Measurements from ENCODE around the gene SNORC. TPM values are rescaled to one million over a fixed set of nuclear protein-coding genes. Genes with fewer than 3 reads are reported as not detected.

Gene SNORC
- total RNA-seq, 2 experiments from 2014 or later = 1.3 to 1.9 TPM

DNA sequence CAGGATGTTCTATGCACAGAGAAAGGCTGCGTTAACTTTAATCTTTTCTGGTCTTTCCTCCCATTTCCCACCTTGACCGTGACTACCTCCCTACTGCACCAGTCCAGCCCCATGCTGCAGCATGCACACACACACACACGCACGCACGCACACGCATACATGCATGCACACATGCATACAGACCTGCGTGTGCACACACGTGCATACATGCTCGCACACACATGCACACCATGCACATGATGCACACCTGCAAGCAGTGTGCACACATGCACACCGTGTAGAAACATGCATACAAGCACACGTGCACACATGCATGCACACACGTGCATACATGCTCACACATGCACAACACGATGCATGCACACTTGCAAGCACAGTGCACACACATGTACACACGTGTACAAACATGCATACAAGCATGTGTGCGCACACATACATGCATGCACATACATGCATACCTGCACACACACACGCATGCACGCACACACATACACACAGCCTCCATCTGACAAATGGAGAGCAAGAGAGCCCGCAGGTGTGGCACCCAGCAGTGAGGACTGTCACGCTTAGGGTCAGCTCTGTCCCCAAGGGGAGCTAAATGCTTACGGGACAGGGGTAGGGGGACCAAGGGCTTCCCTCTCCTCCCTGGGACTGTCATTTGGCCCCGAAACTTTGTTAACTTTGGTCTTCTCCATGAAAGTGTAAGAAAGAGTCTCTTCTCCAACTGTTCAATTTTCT, 18.2 kb downstream of the SNORC start:
- DNase-seq = no peak
- Mint-ChIP-seq H3K27ac (no peak overlapping the region), H3K36me3 (ENCODE audit: low read depth) (no peaks in the 10 kb centered on the region), H3K9me3 (no peaks in the 10 kb centered on the region), H3K4me3 (no peak overlapping the region), H3K27me3 (peaks cover 4% of the 10 kb centered on the region), H3K4me1 (peaks cover 2% of the 10 kb centered on the region)
- ChIA-PET CTCF (no interaction called here), POLR2A (no interaction called here)

DNA sequence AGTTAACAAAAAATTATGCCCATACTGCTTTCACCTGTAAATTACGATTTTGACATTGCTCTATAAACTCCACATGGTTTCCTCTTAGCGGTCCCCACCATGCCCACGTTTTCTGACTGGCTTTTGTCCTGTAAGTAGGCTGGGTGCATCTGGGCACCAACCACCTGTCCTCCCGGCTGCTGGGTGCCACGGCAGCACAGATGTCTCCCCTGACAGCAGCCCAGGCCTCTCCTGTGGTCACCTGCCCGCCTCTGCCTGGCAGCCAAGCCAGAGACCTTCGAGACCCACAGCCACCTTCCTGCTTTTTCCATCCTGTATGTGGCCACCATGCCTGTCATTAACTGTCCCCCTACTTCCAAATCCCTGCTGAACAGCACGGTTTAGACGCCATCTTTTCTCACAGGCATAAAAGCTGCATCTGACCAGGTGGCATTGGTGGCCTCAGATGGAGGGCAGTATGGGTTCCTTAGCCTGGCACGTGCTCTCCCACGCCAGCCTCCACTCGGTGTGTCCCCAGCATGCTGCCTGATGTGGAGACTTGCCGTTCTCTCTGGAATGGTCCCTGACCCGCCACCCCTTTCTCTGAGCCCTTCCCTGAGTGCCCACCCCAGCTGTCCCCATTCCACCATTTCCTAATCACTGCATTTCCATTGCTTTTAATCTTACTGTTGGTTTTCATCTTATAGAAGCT, 18.9 kb downstream of the SNORC start:
- H3K27ac Mint-ChIP-seq = no peak overlapping the region
- peaks cover 2% of the 10 kb centered on the region for H3K4me1 Mint-ChIP-seq
- no peak overlapping the region for H3K4me3 Mint-ChIP-seq
- peaks cover 4% of the 10 kb centered on the region for H3K27me3 Mint-ChIP-seq
- DNase-seq = no peak
- CTCF ChIA-PET = interaction anchor here (0.6 kb wide), 1 partner anchor 269 kb away, joined by 3 read pairs; no protein-coding TSS in a partner anchor
- POLR2A ChIA-PET = no interaction called here
- no peaks in the 10 kb centered on the region for H3K9me3 Mint-ChIP-seq
- H3K36me3 Mint-ChIP-seq (ENCODE audit: low read depth) = no peaks in the 10 kb centered on the region

DNA sequence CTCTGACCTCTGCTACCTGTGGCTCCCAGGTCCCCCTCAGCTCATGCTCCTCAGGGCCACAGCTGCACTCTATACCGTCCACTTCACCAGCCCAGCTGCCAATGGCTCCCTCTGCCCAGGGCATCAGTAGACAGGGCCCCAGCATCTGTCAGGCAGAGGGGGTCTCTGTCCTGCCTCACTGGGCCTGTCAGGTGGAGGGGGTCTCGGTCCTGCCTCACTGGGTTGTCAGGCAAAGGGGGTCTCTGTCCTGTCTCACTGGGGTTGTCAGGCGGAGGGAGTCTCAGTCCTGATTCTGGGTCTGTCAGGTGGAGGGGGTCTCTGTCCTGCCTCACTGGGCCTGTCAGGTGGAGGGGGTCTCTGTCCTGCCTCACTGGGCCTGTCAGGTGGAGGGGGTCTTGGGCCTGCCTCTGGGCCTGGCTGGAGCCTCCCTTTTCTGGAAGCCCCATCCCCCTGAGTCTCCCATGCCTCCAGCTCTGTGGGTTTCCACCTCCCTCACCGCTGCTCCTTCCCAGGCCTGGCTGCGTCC, 19.9 kb downstream of the SNORC start:
- Mint-ChIP-seq H3K9me3 (no peaks in the 10 kb centered on the region), H3K4me3 (no peak overlapping the region), H3K27ac (no peak overlapping the region), H3K4me1 (peaks cover 2% of the 10 kb centered on the region), H3K27me3 (peaks cover 4% of the 10 kb centered on the region), H3K36me3 (ENCODE audit: low read depth) (no peaks in the 10 kb centered on the region)
- ChIA-PET CTCF (interaction anchor here (0.6 kb wide), 1 partner anchor 270 kb away, joined by 3 read pairs; no protein-coding TSS in a partner anchor), POLR2A (no interaction called here)
- no peak for DNase-seq

DNA sequence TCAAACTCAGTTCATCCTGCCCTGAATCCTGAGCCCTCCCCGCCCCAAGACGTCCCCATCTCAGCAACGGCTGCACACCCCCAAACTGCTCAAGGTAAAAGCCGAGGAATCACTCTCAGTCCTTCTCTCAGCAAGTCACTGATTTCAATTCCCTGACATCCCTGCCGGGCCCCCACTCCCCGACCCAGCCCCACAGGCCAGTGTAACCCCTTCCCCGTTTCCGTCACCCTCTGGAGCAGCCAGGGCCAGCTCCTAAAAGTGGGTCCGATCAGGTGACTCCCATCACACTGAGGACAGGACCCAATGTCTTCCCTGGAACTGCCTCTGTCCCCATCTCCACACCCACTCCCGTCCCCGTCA, 20.5 kb downstream of the SNORC start:
- no peak overlapping the region for H3K27ac Mint-ChIP-seq
- ChIA-PET POLR2A (no interaction called here), CTCF (no interaction called here)
- no peak overlapping the region for H3K4me3 Mint-ChIP-seq
- peaks cover 4% of the 10 kb centered on the region for H3K27me3 Mint-ChIP-seq
- H3K9me3 Mint-ChIP-seq = no peaks in the 10 kb centered on the region
- H3K4me1 Mint-ChIP-seq = peaks cover 2% of the 10 kb centered on the region
- H3K36me3 Mint-ChIP-seq (ENCODE audit: low read depth) = no peaks in the 10 kb centered on the region
- no peak for DNase-seq

DNA sequence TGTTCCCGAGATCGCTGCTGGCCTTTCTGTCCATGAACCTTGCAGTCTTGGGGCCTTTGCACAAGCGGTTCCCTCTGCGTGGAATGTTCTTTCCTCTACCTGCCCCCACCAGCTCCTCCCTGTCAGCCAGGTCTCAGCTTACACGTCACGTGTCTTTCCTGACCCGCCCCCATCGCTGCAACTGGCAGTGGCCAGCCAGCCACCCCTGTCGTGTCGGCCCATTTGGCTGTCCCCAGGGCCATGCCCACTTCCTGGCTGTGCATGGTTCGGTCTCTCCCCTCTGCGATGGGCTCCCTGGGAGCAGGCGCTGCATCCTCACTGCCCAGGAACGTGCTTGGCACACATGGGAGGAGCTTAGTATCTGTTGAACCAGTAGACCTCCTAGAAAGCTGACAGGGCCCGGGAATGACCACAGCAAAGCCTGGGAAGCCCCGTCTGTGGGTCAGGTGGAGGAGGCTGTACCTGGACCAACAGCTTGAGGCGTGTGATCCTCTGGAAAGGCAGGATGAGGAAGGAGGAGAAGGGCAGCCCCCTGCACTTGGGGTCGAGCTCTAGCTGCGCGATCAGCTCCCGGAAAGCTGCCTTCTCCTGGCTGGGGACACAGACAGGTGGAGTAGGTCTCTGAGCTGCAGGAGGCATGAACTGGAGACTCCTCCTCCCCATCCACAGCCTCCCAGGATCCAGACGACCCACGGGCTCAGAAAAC, 21.0 kb downstream of the SNORC start:
- ChIA-PET POLR2A (no interaction called here), CTCF (no interaction called here)
- H3K4me1 Mint-ChIP-seq = peaks cover 2% of the 10 kb centered on the region
- peaks cover 3% of the 10 kb centered on the region for H3K27me3 Mint-ChIP-seq
- no peak overlapping the region for H3K27ac Mint-ChIP-seq
- no peak overlapping the region for H3K4me3 Mint-ChIP-seq
- H3K9me3 Mint-ChIP-seq = no peaks in the 10 kb centered on the region
- DNase-seq = no peak
- no peaks in the 10 kb centered on the region for H3K36me3 Mint-ChIP-seq (ENCODE audit: low read depth)

DNA sequence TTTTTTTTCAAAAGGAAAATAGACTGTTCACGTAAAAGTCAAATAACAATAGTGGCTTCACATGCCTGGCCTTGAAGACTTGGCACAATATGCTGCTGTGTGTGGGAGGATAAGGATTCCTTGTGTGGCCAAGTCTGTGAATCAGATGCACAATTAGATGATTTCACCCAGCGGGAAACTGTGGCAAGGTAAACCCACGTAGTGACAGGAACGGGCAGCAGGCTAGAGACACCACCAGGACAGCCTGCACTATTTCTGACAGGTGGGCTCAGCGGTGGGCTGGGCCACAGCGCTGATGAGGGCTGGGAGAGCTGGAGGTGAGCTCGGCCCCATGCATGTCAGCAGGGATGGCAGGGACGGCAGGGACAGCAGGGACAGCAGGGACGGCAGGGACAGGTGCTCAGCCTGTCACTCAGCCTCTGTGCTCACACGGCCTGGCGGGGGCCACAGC, 21.6 kb downstream of the SNORC start:
- Mint-ChIP-seq H3K4me3 (no peak overlapping the region), H3K4me1 (peaks cover 2% of the 10 kb centered on the region), H3K36me3 (ENCODE audit: low read depth) (no peaks in the 10 kb centered on the region), H3K9me3 (no peaks in the 10 kb centered on the region), H3K27ac (no peak overlapping the region), H3K27me3 (peaks cover 1% of the 10 kb centered on the region)
- no peak for DNase-seq
- ChIA-PET CTCF (no interaction called here), POLR2A (no interaction called here)

DNA sequence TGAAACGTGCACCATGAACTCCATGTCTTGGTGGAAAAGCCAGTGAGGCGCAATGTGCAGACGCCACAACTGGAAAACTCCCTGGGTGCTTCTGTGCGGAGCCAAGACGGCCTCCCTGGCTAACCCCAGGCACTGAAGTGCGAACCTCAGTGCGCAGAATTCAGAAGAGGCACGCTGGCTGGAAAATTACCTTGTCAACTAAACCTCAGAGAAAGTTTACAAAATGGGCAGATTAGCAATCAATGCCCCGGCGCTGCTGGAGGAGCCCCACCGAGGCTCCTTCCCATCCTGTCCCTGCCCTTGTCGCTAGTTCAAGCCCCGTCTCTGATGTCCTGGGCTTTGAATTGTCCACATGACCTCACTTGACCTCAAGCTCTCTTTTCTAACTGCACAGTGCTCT, 22.2 kb downstream of the SNORC start:
- POLR2A ChIA-PET = no interaction called here
- Mint-ChIP-seq H3K27ac (no peak overlapping the region), H3K27me3 (peaks cover 1% of the 10 kb centered on the region), H3K4me1 (peaks cover 2% of the 10 kb centered on the region), H3K4me3 (no peak overlapping the region), H3K9me3 (no peaks in the 10 kb centered on the region), H3K36me3 (ENCODE audit: low read depth) (no peaks in the 10 kb centered on the region)
- CTCF ChIA-PET = no interaction called here
- DNase-seq = no peak

DNA sequence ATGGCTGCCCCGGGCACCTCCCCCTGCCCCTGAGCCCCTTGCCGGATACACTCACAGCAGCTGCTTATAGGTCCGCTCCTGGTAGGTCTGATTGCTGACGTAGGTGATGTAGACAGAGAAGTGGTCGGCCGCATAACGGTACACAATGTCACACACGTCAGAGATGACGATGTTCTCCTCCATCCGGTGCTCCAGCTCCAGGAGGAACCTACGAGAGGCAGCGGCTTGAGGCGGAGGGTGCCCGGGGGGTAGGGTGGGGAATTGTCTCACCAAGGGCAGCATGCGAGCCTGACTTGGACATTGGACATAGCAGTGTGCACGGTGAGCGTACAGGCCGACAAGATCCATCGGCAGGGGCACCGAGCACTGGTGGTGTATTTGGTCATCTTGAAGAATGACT, 22.8 kb downstream of the SNORC start:
- no peak for DNase-seq
- H3K9me3 Mint-ChIP-seq = no peaks in the 10 kb centered on the region
- no peak overlapping the region for H3K27ac Mint-ChIP-seq
- CTCF ChIA-PET = no interaction called here
- H3K4me3 Mint-ChIP-seq = no peak overlapping the region
- H3K27me3 Mint-ChIP-seq = peaks cover 1% of the 10 kb centered on the region
- no peaks in the 10 kb centered on the region for H3K36me3 Mint-ChIP-seq (ENCODE audit: low read depth)
- peaks cover 4% of the 10 kb centered on the region for H3K4me1 Mint-ChIP-seq
- POLR2A ChIA-PET = no interaction called here

DNA sequence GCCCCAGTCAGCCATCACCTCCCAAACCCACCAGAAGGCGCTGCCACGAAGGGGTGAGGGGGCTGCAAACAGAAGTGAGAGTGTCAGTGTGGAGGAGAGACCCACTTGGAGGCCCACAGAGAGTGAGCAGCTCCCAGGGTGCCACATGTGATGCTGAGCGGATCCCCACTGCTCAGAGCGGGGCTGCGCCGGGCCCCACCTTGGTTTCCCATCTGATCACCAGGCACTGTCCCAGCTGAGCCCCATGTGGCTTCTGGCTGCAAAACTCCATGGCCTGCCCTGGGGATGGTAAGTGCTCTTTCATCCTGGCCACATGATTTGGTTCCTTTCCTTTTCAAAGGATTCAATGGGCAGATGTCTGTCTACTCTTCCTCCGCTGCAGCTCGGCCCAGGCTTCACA, 23.8 kb downstream of the SNORC start:
- no peaks in the 10 kb centered on the region for H3K9me3 Mint-ChIP-seq

DNA sequence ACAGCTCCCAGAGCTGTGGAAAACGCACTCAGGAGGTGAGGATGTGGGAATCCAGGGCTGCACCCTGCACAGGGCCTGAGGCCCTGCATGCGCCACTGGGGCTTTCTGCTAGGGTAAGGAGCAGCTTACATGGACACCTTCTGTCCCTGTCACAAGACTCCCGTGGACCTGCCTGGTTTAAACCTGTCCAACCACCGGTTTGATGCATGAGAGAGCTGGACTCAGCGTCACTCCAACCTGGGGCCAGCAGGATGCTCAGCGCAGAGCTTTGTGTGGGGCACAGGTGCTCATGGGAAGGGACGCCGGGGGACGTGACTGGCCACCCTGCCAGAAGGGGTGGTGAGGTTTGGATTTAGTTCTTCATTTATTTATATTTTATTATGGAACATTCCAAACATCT, 24.2 kb downstream of the SNORC start:
- POLR2A ChIA-PET = no interaction called here
- Mint-ChIP-seq H3K27ac (no peak overlapping the region), H3K4me3 (no peak overlapping the region)

More for the DNA sequence above, 23.8 kb downstream of the SNORC start:
- Mint-ChIP-seq H3K36me3 (ENCODE audit: low read depth) (no peaks in the 10 kb centered on the region), H3K27ac (no peak overlapping the region), H3K27me3 (peaks cover 1% of the 10 kb centered on the region), H3K4me1 (peaks cover 7% of the 10 kb centered on the region), H3K4me3 (no peak overlapping the region)
- DNase-seq = no peak
- POLR2A ChIA-PET = no interaction called here
- CTCF ChIA-PET = no interaction called here

DNA sequence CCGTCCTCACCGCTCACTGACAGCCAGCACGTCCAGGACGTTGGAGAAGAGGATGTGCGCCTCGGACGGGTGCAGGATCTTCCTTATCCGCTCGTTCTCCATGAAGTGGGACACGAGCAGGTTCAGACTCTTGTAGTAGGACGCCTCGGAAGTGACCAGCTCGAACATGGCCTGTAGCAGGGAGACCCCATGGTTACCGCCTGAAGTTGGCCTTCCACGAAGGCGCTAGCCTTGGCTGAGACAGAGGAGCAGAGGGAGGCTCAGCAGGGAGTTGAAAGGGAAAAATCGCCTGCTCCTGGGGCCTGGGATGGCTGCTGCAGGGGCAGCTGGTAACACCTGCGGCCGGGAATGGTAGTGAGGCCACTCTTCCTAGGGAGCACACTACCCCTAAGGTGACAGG, 24.7 kb downstream of the SNORC start:
- POLR2A ChIA-PET = no interaction called here
- Mint-ChIP-seq H3K27me3 (peaks cover 1% of the 10 kb centered on the region), H3K36me3 (ENCODE audit: low read depth) (no peaks in the 10 kb centered on the region), H3K4me1 (peaks cover 7% of the 10 kb centered on the region), H3K27ac (no peak overlapping the region), H3K4me3 (no peak overlapping the region), H3K9me3 (no peaks in the 10 kb centered on the region)
- CTCF ChIA-PET = no interaction called here
- no peak for DNase-seq

More for the DNA sequence above, 24.2 kb downstream of the SNORC start:
- peaks cover 7% of the 10 kb centered on the region for H3K4me1 Mint-ChIP-seq
- peaks cover 1% of the 10 kb centered on the region for H3K27me3 Mint-ChIP-seq
- CTCF ChIA-PET = no interaction called here
- H3K36me3 Mint-ChIP-seq (ENCODE audit: low read depth) = no peaks in the 10 kb centered on the region
- no peaks in the 10 kb centered on the region for H3K9me3 Mint-ChIP-seq
- DNase-seq = no peak

DNA sequence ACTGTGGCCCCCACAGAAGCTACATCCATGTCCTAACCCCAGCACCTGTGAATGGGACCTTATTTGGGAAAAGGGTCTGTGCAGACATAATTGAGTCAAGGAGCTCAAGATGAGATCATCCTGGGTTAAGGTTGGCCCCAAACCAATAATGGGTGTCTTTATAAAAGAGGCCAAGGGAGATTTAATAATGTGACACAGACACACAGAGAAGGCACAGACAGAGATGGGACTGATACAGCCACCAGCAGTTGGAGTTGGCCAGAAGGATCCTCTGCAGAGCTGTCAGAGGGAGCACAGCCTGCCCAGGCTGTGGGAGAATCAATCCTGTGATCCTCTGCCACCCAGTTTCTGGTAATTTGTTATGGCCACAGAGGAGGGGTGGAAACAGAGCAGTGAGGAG, 26.0 kb downstream of the SNORC start:
- Mint-ChIP-seq H3K4me3 (no peak overlapping the region), H3K4me1 (peaks cover 5% of the 10 kb centered on the region), H3K27ac (no peak overlapping the region), H3K9me3 (no peaks in the 10 kb centered on the region), H3K27me3 (no peaks in the 10 kb centered on the region), H3K36me3 (ENCODE audit: low read depth) (no peaks in the 10 kb centered on the region)
- ChIA-PET CTCF (no interaction called here), POLR2A (no interaction called here)
- no peak for DNase-seq

DNA sequence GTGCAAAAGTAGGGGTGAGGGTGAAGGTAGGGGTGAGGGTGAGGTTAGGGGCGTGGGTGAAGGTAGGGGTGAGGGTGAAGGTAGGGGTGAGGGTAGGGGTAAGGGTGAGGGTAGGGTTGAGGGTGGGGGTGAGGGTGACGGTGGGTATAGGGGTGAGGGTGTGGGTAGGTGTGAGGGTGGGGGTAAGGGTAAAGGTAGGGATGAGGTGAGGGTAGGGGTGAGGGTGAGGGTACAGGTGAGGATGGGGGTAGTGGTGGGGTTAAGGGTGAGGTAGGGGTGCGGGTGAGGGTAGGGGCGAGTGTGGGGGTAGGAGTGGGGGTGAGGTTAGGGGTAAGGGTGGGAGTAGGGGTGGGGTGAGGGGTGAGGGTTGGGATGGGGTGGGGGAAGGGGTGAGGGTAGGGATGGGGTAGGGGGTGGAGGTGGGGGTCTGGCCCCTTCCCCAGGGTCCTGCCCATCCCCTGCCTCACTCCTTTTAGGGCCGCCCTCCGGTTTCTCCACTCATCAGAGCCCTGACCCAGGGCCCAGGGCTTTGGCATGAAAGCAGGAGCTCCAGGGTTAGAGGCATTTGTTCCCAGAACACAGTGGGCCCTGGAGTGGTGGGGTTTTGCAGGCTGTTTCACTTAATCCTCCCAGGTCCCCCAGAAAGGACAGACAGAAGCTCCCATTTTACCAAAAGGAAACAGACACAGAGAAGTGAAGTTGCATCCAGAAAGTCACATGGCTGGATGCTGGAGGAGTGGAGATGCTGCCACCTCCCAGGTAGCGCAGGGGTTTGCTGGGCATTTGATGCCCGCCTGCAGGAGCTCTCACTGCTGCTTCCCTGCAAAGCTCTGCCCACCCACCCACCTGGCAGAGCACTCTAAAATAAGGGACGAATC, 26.9 kb downstream of the SNORC start:
- H3K4me1 Mint-ChIP-seq = peaks cover 7% of the 10 kb centered on the region
- no peaks in the 10 kb centered on the region for H3K36me3 Mint-ChIP-seq (ENCODE audit: low read depth)
- H3K27me3 Mint-ChIP-seq = no peaks in the 10 kb centered on the region
- H3K9me3 Mint-ChIP-seq = no peaks in the 10 kb centered on the region
- H3K27ac Mint-ChIP-seq = no peak overlapping the region
- ChIA-PET CTCF (no interaction called here), POLR2A (no interaction called here)
- no peak for DNase-seq
- no peak overlapping the region for H3K4me3 Mint-ChIP-seq

Data from activated CD4-positive, alpha-beta memory T cell treated with anti-CD3 and anti-CD28 coated beads, Interleukin-2, amount 10 ng/mL, durations not matched to agents 7 days and 5 days (primary cell).